ENCODE data around the gene APP.
"Not testable (repeated sequence)": the region's sequence is repeated elsewhere in the genome, so short reads cannot be mapped to it uniquely, and the experiment has no call there.

Gene APP

GRCh38 chr21:26025536-26026512, 144.7 kb downstream of the APP start:
- DNase-seq, result no peak

DNA sequence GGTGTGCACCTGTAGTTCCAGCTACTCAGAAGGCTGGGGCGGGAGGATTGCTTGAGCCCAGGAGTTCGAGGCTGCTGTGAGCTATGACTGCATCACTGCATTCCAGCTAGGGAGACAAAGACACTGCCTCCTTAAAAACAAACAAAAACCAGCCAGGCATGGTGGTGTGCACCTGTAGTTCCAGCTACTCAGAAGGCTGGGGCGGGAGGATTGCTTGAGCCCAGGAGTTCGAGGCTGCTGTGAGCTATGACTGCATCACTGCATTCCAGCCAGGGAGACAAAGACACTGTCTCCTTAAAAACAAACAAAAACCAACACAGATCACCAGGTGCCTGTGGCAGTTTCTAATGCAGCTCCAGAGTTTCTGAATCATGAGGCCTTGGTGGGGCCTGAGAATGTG, 147.2 kb downstream of the APP start:
- DNase-seq, result not testable (repeated sequence)

- not testable (repeated sequence) for DNase-seq
These were observed 147.8 kb downstream of the APP start for GRCh38 chr21:26022598-26023337.

DNA sequence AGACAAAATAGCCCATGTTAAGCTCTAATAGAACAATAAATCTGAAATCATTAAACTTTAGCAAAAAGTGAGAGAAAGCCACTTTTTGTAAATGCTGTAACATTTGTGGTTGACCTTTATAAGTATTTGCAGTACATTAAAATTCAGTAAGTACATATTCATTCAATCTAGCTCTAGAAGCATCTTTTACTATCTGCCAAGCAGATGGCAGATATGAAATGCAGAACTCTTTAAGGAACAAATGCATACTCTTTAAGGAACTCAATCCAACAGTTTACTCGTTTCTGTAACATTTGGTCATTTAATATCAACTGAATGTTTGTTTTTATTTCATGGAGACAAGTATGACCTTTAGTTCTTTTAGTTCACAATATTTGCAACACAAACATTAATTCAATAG, 150.1 kb downstream of the APP start:
- DNase-seq, result no peak

- no peak for DNase-seq
These were observed 150.5 kb downstream of the APP start for GRCh38 chr21:26020081-26020480.

- DNase-seq, result no peak
These were observed 151.3 kb downstream of the APP start for GRCh38 chr21:26019236-26019635.

DNA sequence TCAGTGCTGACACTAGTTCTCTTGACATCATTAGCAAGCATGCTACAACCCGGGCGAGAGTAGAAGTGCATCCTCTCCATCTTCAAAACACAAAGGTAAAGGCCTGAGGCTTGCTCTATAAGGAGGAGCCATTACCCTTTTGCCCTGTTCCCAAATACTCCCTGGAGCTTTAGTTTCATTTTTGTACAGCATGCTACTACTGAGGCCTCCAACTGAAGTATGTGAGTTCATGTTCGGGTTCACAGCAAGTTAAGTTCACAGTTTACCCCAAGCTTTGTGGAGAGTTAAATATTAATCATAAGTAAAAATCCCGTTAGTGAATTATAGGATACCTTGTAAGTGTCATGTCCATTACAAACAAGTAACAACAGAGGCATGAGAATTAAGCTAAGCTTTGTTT, 156.6 kb downstream of the APP start:
- DNase-seq, result no peak

DNA sequence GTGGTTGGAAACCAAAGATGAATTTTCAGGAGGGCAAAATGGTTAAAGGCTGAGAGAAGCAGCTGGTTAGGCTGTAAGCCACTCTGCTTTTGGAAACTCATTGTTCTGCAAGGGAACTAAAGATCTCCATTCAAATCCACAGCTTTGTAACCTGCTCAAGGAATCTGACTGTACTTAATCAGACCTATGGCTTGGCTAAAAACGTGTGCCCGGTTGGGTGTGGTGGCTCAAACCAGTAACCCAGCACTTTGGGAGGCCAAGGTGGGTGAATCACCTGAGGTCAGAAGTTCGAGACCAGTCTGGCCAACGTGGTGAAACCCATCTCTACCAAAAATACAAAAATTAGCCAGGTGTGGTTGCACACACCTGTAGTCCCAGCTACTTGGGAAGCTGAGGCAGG, 158.1 kb downstream of the APP start:
- not testable (repeated sequence) for DNase-seq

DNA sequence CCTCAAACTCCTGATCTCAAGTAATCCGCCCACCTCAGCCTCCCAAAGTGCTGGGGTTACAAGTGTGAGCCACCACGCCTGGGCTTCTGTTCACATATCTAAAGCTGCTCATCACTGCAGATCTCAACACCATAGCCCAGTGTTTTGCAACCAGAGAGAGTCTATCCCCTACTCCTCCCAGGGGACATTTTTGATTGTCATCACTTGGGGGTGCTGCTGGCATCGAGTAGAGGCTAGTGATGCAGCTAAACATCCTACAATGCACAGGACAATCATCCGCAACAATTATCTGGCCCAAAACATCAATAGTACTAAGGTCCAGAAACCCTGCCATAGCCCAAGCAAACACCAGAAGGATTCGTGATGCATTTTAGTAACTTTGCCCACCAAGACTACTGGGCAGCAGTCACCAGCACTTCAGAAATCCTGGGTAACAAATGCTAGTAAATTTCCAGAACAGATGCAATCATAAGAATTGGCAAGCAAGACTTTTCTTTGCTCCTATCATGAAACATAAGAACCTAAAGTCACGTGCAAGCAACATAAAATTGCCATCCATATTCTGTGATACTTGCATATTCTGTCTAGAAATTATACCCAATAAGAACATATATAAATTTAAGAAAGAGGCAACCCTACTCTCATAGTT, 159.2 kb downstream of the APP start:
- DNase-seq, result peak in 3 of 58 donors; percentile 21 to 38 (median 33)

DNA sequence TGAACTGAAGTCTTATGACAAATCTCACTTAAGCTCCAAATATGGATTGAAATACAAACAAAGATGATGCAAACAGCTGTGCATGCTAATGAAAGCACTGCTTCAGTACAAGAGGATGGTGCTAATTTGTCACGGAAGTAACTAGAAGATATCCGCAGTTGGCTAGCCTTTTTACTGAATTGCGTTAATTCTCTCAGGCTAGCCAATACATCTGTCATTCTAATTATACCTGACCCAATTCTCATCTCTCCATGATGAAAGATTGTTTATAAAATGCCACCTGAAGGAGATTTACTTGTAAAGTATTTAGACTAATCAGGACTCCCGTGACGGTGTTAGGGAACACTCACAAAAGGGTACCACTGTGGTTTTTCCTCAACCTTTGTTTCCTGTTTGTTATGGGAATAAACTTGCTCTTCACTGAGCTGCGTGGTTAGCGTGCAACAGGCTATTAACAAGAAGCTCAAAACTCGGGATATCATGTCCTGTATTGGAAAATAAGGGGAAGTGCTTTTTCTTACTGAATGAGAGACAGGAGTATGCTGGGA, 162.5 kb downstream of the APP start:
- DNase-seq, result peak in 1 of 58 donors; percentile 68

- DNase-seq, result no peak
These were observed 165.1 kb downstream of the APP start for GRCh38 chr21:26005464-26005863.

DNA sequence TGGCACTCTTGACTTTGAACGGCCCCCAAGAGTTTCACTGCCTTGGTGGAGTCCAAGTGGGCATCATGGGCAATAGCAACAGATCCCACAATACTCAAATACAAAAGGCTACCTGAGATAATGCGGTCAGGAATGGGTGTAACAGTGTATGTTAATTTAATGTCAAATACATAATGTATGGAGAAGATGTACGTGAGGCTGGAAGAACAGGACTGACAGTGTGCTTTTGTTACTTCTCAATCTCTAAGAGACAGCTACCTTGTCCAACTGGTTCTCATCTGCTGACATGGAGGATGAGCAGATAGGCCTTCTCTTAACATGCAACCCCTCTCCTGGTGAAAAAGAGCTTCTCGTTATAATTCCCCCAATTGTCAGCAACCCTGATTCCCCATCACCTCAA, 167.2 kb downstream of the APP start:
- DNase-seq, result no peak

GRCh38 chr21:26001356-26001755, 169.2 kb downstream of the APP start:
- no peak for DNase-seq

- DNase-seq, result peak in 1 of 58 donors; percentile 1
These were observed 170.5 kb downstream of the APP start for GRCh38 chr21:25999921-26000582.

GRCh38 chr21:25997788-25998611, 172.6 kb downstream of the APP start:
- DNase-seq, result peak in 17 of 58 donors; percentile 14 to 89 (median 60)

DNA sequence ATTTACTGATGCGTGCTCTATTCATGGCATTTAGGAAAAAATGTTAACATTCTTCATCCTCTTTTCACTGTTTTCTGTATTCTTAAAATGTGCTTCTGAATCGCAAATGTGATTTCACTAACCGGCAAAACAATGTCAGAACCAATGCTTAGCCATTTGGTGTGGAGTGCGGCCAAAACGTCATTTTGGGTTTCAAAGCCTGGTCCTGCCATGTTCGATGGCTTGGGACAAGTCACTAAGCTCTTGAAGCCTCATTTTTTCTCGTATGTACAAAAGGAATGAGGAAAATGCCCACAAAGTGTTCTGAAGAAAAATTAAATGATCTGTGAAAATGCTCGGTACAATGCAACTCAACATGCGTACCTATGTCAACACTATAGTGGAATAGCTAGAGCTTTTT, 175.3 kb downstream of the APP start:
- peak in 10 of 58 donors; percentile 11 to 41 (median 30) for DNase-seq

DNA sequence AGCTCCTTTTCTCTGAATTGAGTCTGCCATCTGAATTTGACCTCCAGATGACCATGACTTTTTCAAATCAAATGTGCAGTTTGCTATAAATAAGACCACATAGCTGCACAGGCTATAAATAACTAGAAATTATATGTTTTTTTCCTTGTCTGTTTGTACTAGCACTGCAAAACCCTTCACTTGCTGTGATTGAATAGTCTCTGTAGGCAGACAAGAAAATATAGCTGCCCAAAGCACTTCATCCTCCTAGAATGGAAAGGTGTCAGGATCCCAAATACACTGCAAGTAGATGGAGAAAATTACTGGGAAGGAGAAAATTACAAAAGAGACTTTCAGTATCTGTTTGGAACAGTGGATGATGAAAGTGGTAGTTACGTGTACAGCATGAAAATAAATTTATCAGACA, 175.8 kb downstream of the APP start:
- DNase-seq, result no peak

DNA sequence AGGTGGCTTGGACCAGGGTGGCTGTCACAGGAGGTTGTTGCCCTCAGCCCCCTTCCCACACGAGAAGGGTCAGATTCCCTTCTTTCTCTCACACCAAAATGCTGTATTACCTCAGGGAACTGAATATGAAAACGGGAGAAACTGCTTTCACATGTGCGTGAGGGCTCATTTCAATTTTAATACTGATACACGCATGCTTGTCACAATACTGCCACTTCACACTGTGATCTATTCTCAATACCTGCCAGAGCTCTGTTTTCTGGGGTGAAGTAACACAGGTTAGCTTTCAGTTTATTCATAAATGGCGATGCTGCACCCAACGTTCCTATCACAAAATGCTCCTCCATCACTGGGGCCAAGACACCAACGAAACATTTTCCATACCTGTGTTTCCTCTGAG, 181.8 kb downstream of the APP start:
- DNase-seq, result no peak

- no peak for DNase-seq
These were observed 183.0 kb downstream of the APP start for GRCh38 chr21:25987531-25987930.

DNA sequence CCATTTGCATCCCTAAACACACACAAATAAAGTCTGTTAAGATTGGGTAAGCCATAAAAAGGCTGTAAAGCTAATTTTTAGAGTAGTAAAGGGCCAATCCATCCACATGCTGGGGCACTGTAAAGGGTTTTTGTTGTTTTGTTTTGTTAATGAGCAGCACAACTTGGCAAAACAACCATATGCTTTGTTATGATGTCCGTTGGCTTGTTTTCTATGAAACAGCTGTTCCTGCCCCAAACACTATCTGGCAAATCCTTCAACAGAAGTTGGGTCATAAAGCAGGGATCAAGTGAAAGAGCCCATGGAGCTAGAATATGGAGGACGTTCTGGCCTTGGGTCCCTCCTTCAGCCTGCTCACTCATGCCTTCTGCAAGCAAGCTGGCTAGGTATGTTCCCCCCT, 183.6 kb downstream of the APP start:
- no peak for DNase-seq

Data from anterior cingulate cortex (tissue), 58 donors.